ENCODE results near the gene LAD1. TPM values are rescaled to one million over a fixed set of nuclear protein-coding genes. Genes with fewer than 3 reads are reported as not detected.
A peak's percentile ranks its signal among the peaks of the same experiment; 100 is the strongest.

Gene LAD1
- total and polyA plus RNA-seq, 4 donors, result 0.17 to 0.50 (median 0.35) TPM

DNA sequence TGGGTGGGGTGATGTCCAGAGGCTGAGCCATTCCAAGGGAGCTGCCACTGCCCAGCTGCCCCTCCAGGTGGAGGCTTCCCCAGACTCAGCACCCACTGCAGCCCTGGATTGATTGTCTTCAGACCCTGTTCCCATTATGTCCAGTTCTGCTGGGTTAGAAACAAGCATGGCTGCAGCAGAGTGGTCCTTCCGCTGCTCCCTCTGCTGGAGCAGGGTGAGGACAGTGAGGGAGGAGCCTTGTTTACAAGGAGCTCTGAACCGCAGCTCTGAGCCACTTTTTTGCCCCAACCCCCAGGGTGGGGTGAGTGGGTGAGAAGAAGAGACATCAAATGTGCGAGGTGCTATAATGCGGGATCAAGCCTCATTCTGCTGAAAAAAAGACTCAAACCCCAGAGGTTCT is 24.0 kb downstream of the LAD1 start:
- no peak for DNase-seq (ENCODE audit: low read depth in 4 of 6, low spot score in 6 of 6)
- H3K27ac ChIP-seq (ENCODE audit: low read depth, low read length), result no peak overlapping the region
- H3K27me3 ChIP-seq (ENCODE audit: control insufficient read depth, insufficient read depth, low read length), result no peaks in the 10 kb centered on the region
- peaks cover 10% of the 10 kb centered on the region for H3K4me1 ChIP-seq (ENCODE audit: control insufficient read depth, insufficient read depth, low read length)
- no peaks in the 10 kb centered on the region for H3K9me3 ChIP-seq (ENCODE audit: control insufficient read depth, insufficient read depth, low read length)
- WGBS (ENCODE audit: insufficient coverage), result 83% methylated on average over 3 of the region's 4 CpGs
- H3K36me3 ChIP-seq (ENCODE audit: control insufficient read depth, insufficient read depth, low read length), result no peaks in the 10 kb centered on the region
- no peak overlapping the region for H3K4me3 ChIP-seq (ENCODE audit: low read depth, low read length)

DNA sequence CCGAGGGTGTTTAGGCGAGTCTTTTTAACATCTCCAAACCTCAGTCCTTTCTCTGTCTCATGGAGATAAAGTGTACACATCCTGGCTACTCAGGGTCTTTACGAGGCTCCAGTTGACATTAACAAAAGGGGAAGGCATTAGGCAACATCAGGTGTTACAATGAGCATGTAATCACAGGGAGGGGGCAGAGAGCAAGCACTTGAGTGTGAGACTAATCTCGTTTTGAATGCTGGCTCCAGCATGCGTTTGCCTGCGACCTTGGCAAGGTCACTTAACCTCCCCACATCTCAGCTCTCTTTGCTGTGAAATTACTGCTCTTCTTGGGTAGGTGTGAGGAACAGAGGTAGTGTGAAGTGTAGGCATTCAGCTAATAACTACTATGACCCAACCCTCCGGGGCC is 24.8 kb downstream of the LAD1 start:
- Histone ChIP-seq H3K27ac (ENCODE audit: low read depth, low read length) (no peak overlapping the region), H3K4me3 (ENCODE audit: low read depth, low read length) (no peak overlapping the region)
- DNase-seq (ENCODE audit: low read depth in 4 of 6, low spot score in 6 of 6), result no peak

DNA sequence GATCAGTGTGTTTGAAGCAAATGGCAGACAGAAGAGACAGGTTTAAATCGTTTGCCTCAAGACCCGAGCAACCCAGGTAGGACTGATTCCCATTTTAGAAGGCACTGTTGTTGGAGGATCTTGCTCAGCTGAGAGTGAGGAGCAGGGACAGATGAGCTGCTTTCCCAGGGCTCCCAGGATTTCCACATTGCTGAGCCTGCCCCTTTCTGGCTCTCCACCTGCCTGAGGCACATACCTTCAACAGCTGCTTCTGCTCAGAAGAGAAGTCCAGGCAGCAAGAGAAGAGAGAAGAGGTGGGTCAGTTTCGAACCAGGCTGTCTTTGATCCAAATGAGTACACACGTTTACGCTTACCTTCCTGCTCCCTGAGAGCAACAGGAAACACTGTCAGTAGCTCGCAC is 27.3 kb downstream of the LAD1 start:
- peaks cover 4% of the 10 kb centered on the region for H3K27me3 ChIP-seq (ENCODE audit: control insufficient read depth, insufficient read depth, low read length)
- no peaks in the 10 kb centered on the region for H3K9me3 ChIP-seq (ENCODE audit: control insufficient read depth, insufficient read depth, low read length)
- H3K36me3 ChIP-seq (ENCODE audit: control insufficient read depth, insufficient read depth, low read length), result no peaks in the 10 kb centered on the region
- no peak overlapping the region for H3K4me3 ChIP-seq (ENCODE audit: low read depth, low read length)
- no peak overlapping the region for H3K27ac ChIP-seq (ENCODE audit: low read depth, low read length)
- no peak for DNase-seq (ENCODE audit: low read depth in 4 of 6, low spot score in 6 of 6)
- peaks cover 13% of the 10 kb centered on the region for H3K4me1 ChIP-seq (ENCODE audit: control insufficient read depth, insufficient read depth, low read length)
- 74% methylated on average over 5 of the region's 6 CpGs for WGBS (ENCODE audit: insufficient coverage)

More for the DNA sequence above, 24.8 kb downstream of the LAD1 start:
- Histone ChIP-seq H3K9me3 (ENCODE audit: control insufficient read depth, insufficient read depth, low read length) (no peaks in the 10 kb centered on the region), H3K27me3 (ENCODE audit: control insufficient read depth, insufficient read depth, low read length) (peaks cover 2% of the 10 kb centered on the region), H3K4me1 (ENCODE audit: control insufficient read depth, insufficient read depth, low read length) (peaks cover 11% of the 10 kb centered on the region), H3K36me3 (ENCODE audit: control insufficient read depth, insufficient read depth, low read length) (no peaks in the 10 kb centered on the region)
- WGBS (ENCODE audit: insufficient coverage), result 25% methylated on average over 1 of the region's 7 CpGs

DNA sequence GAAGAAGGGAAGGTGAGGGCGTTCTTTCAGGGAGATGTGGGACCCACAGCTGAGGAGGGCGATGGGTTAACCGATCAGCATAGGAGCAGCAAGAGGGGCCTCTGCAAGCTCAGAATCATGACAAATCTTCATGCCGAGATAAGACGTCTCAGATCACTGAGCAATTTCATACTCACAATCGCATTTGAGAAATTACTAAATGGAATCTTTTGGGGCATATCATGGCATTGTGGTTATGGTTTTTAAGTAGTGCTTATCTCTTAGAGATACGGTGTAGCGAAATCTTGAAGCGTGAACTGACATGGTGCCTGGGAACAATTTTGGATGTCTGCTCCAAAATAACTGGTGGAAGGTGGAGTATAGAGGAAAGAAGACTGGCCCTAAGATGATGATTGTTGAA is 27.8 kb downstream of the LAD1 start:
- no peak overlapping the region for H3K27ac ChIP-seq (ENCODE audit: low read depth, low read length)
- no peak overlapping the region for H3K4me3 ChIP-seq (ENCODE audit: low read depth, low read length)
- H3K27me3 ChIP-seq (ENCODE audit: control insufficient read depth, insufficient read depth, low read length), result peaks cover 4% of the 10 kb centered on the region
- DNase-seq (ENCODE audit: low read depth in 4 of 6, low spot score in 6 of 6), result peak in 1 of 6 donors; percentile 72
- H3K9me3 ChIP-seq (ENCODE audit: control insufficient read depth, insufficient read depth, low read length), result no peaks in the 10 kb centered on the region
- 78% methylated on average over 3 of the region's 9 CpGs for WGBS (ENCODE audit: insufficient coverage)
- peaks cover 13% of the 10 kb centered on the region for H3K4me1 ChIP-seq (ENCODE audit: control insufficient read depth, insufficient read depth, low read length)
- H3K36me3 ChIP-seq (ENCODE audit: control insufficient read depth, insufficient read depth, low read length), result no peaks in the 10 kb centered on the region

DNA sequence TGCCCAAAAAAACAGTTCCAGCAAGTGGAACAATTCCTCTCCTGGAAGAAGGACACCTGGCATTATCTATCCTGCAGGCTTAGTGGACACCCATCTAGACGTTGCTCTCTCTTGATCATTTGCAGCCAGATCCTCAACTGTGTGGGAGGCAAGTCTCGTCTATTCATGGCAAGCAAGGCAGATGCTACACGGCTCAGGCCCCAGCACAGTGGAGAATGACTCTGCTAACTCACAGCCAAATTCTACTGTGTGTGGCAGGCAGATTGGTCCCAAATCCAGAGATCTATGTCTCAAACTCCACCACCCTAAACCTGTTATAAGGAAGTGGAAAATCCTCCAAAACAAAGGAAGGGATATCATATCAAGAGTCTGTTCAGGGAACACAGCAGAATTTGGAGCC is 28.6 kb downstream of the LAD1 start:
- no peaks in the 10 kb centered on the region for H3K9me3 ChIP-seq (ENCODE audit: control insufficient read depth, insufficient read depth, low read length)
- H3K27ac ChIP-seq (ENCODE audit: low read depth, low read length), result no peak overlapping the region
- peaks cover 13% of the 10 kb centered on the region for H3K4me1 ChIP-seq (ENCODE audit: control insufficient read depth, insufficient read depth, low read length)
- WGBS (ENCODE audit: insufficient coverage), result 66% methylated on average over 3 of the region's 3 CpGs
- H3K4me3 ChIP-seq (ENCODE audit: low read depth, low read length), result no peak overlapping the region
- no peaks in the 10 kb centered on the region for H3K36me3 ChIP-seq (ENCODE audit: control insufficient read depth, insufficient read depth, low read length)
- DNase-seq (ENCODE audit: low read depth in 4 of 6, low spot score in 6 of 6), result no peak
- H3K27me3 ChIP-seq (ENCODE audit: control insufficient read depth, insufficient read depth, low read length), result peaks cover 4% of the 10 kb centered on the region

DNA sequence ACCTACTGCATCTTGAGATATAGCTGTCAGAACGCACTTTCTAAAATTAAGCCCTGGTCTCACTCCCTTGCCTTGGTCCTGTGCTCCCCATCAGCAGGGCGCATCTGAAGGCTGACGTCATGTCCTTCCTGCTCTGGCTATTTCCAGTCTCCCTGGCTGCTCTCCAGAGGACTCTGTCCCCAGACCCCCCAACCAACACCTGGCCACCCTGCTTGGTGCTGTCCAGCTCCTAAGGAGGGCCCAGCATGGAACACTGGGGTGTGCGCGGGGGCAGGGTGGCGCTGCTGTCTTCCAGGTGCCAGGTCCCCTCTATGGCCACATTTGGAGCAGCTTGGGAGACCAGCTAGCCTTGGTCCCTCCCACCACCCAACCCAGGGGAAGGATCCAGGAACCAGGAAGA is 29.9 kb downstream of the LAD1 start:
- H3K36me3 ChIP-seq (ENCODE audit: control insufficient read depth, insufficient read depth, low read length), result no peaks in the 10 kb centered on the region

DNA sequence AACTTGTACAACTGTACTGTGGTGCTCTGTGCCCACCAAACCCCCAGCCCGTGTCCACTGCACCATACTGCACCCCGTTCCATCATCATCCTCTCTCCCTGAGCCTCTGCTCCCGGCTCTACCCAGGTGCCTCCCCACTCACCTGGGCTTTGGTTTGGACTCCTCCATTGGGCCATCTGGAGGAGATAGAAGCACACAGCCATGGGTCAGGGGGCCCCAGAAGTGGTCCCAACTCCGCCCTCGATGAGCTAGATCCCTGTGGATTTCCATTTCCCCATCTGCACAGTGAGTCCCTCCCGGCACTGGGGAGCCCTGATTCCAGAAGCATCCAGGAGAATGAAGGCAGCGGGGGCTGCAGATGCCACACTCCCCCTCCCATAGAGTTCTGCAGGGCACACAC is 32.4 kb downstream of the LAD1 start:
- DNase-seq (ENCODE audit: low read depth in 4 of 6, low spot score in 6 of 6), result no peak
- Histone ChIP-seq H3K9me3 (ENCODE audit: control insufficient read depth, insufficient read depth, low read length) (no peaks in the 10 kb centered on the region), H3K4me1 (ENCODE audit: control insufficient read depth, insufficient read depth, low read length) (peaks cover 3% of the 10 kb centered on the region), H3K36me3 (ENCODE audit: control insufficient read depth, insufficient read depth, low read length) (no peaks in the 10 kb centered on the region), H3K27ac (ENCODE audit: low read depth, low read length) (no peak overlapping the region), H3K4me3 (ENCODE audit: low read depth, low read length) (no peak overlapping the region), H3K27me3 (ENCODE audit: control insufficient read depth, insufficient read depth, low read length) (peaks cover 4% of the 10 kb centered on the region)
- WGBS (ENCODE audit: insufficient coverage), result 80% methylated on average over 7 of the region's 7 CpGs

More for the DNA sequence above, 29.9 kb downstream of the LAD1 start:
- 85% methylated on average over 6 of the region's 6 CpGs for WGBS (ENCODE audit: insufficient coverage)
- Histone ChIP-seq H3K27ac (ENCODE audit: low read depth, low read length) (no peak overlapping the region), H3K4me3 (ENCODE audit: low read depth, low read length) (no peak overlapping the region), H3K4me1 (ENCODE audit: control insufficient read depth, insufficient read depth, low read length) (peaks cover 3% of the 10 kb centered on the region), H3K27me3 (ENCODE audit: control insufficient read depth, insufficient read depth, low read length) (peaks cover 4% of the 10 kb centered on the region), H3K9me3 (ENCODE audit: control insufficient read depth, insufficient read depth, low read length) (no peaks in the 10 kb centered on the region)
- DNase-seq (ENCODE audit: low read depth in 4 of 6, low spot score in 6 of 6), result no peak

DNA sequence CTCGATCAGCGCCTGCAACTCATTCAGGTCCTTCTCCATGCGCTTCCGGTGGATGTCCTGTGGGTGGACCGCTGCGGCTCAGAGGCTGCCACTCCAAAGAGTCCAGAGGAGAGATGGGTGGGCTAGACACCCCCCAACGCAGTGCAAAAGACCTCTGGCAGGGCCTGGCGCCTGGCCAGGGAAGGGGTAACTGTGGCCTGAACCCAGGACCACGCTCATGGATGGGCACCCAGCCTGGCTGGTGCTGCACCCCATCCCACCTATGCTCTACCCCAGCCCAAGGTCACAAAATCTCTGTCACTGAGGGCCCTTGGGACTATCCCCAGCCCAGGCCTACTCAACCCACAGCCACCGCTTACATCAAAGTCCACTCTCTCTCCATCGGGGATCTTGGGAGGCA is 33.9 kb downstream of the LAD1 start:
- H3K4me3 ChIP-seq (ENCODE audit: low read depth, low read length), result no peak overlapping the region
- no peaks in the 10 kb centered on the region for H3K36me3 ChIP-seq (ENCODE audit: control insufficient read depth, insufficient read depth, low read length)
- DNase-seq (ENCODE audit: low read depth in 4 of 6, low spot score in 6 of 6), result no peak
- H3K27ac ChIP-seq (ENCODE audit: low read depth, low read length), result no peak overlapping the region
- peaks cover 4% of the 10 kb centered on the region for H3K27me3 ChIP-seq (ENCODE audit: control insufficient read depth, insufficient read depth, low read length)
- 83% methylated on average over 10 of the region's 11 CpGs for WGBS (ENCODE audit: insufficient coverage)
- peaks cover 3% of the 10 kb centered on the region for H3K4me1 ChIP-seq (ENCODE audit: control insufficient read depth, insufficient read depth, low read length)
- H3K9me3 ChIP-seq (ENCODE audit: control insufficient read depth, insufficient read depth, low read length), result no peaks in the 10 kb centered on the region

DNA sequence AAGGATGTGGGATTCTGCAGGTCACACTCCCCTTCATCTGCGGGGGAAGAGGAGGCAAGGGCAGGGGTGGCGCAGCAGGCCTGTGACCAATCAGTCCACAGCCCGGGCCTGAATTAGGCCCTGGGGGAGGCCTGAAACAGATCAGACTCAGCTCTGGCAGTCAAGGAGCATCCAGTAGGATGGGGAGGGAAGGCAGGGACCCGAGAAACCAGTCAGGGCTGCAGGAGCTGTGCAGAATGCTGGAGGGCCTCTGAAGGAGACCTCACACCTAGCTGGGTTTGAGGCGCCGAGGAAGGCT is 34.4 kb downstream of the LAD1 start:
- Histone ChIP-seq H3K4me3 (ENCODE audit: low read depth, low read length) (no peak overlapping the region), H3K36me3 (ENCODE audit: control insufficient read depth, insufficient read depth, low read length) (no peaks in the 10 kb centered on the region), H3K27ac (ENCODE audit: low read depth, low read length) (no peak overlapping the region), H3K4me1 (ENCODE audit: control insufficient read depth, insufficient read depth, low read length) (peaks cover 3% of the 10 kb centered on the region), H3K9me3 (ENCODE audit: control insufficient read depth, insufficient read depth, low read length) (no peaks in the 10 kb centered on the region), H3K27me3 (ENCODE audit: control insufficient read depth, insufficient read depth, low read length) (peaks cover 2% of the 10 kb centered on the region)
- no peak for DNase-seq (ENCODE audit: low read depth in 4 of 6, low spot score in 6 of 6)
- 80% methylated on average over 6 of the region's 6 CpGs for WGBS (ENCODE audit: insufficient coverage)

DNA sequence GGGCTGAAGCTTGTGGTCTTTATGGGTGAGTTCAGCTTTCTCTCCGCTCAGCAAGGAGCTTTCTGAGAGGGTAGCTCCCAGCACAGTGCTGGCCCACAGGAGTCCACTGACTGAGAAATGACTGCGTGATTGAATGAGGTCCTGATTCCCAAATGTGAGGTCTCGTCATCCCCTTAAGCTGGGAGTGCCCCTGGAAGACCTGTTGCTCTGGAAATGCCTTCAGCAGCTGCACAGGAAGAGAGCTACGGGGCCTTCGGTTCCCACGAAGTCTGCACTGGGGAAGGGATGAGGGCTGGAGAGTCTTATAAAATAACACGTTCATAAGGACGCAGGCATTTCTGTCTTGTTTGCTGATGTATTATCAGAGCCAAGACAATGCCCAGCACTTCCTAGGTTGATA is 35.7 kb downstream of the LAD1 start:
- DNase-seq (ENCODE audit: low read depth in 4 of 6, low spot score in 6 of 6), result no peak
- no peak overlapping the region for H3K27ac ChIP-seq (ENCODE audit: low read depth, low read length)
- H3K9me3 ChIP-seq (ENCODE audit: control insufficient read depth, insufficient read depth, low read length), result no peaks in the 10 kb centered on the region
- H3K27me3 ChIP-seq (ENCODE audit: control insufficient read depth, insufficient read depth, low read length), result no peaks in the 10 kb centered on the region
- H3K4me1 ChIP-seq (ENCODE audit: control insufficient read depth, insufficient read depth, low read length), result no peaks in the 10 kb centered on the region
- no peaks in the 10 kb centered on the region for H3K36me3 ChIP-seq (ENCODE audit: control insufficient read depth, insufficient read depth, low read length)
- WGBS (ENCODE audit: insufficient coverage), result 82% methylated on average over 6 of the region's 8 CpGs
- H3K4me3 ChIP-seq (ENCODE audit: low read depth, low read length), result no peak overlapping the region
